ENCODE results near the gene RPP14. TPM values are rescaled to one million over a fixed set of nuclear protein-coding genes. Genes with fewer than 3 reads are reported as not detected.

RPP14 gene
- total RNA-seq, 2 experiments from 2014 or later: 17.7 to 19.7 TPM

GRCh38 chr3:58331593-58332152, 25.6 kb downstream of the RPP14 start:
- DNase-seq (no peak), ATAC-seq (ENCODE audit: poor library complexity) (no peak)
- peak overlapping the region; percentile 44 for H3K27ac Mint-ChIP-seq
- TF ChIP-seq CTCF (IDR thresholded peaks at IDR 0.05): no peak
- no peak overlapping the region for H3K4me3 ChIP-seq (ENCODE audit: low read length)
- H3K4me1 Mint-ChIP-seq (ENCODE audit: low read depth): peaks cover 39% of the 10 kb centered on the region
- H3K9me3 ChIP-seq (ENCODE audit: control insufficient read depth in 1 of 2, insufficient read depth in 1 of 2, low read length in 2 of 2): no peaks in the 10 kb centered on the region
- H3K4me3 Mint-ChIP-seq: peak overlapping the region; percentile 82
- H3K27ac ChIP-seq (ENCODE audit: low read depth in 1 of 2, low read length in 2 of 2): no peak overlapping the region
- no peaks in the 10 kb centered on the region for H3K36me3 ChIP-seq (ENCODE audit: insufficient read depth, low read length)
- H3K27me3 ChIP-seq (ENCODE audit: control insufficient read depth in 1 of 2, insufficient read depth in 2 of 2, low read length in 2 of 2): no peaks in the 10 kb centered on the region
- peaks cover 23% of the 10 kb centered on the region for H3K4me1 ChIP-seq (ENCODE audit: insufficient read depth, low read length)
- H3K9me3 Mint-ChIP-seq: no peaks in the 10 kb centered on the region
- CTCF ChIA-PET: interaction anchor here (3.7 to 5.9 kb wide), 2 partner anchors 25 to 160 kb away, joined by 24 to 37 read pairs; partner anchors contain the start of genes HTD2, KCTD6 and RPP14
- H3K27me3 Mint-ChIP-seq: no peaks in the 10 kb centered on the region
- POLR2A ChIA-PET: interaction anchor here (2.5 to 3.3 kb wide), 3 partner anchors 25 to 161 kb away, joined by 7 to 36 read pairs (median 28); partner anchors contain the start of genes HTD2, KCTD6, PDHB and RPP14
- intact Hi-C loops (cut with DNase I, micrococcal nuclease): loop anchor here (1.0 to 5.0 kb wide), 6 partner anchors 20 to 161 kb away; partner anchors contain the start of genes HTD2 (in 2 of the 2), PDHB (in 2 of the 2), RPP14 (in 2 of the 2) and KCTD6 (in 1 of the 2)
- H3K36me3 Mint-ChIP-seq (ENCODE audit: low read depth): peaks cover 6% of the 10 kb centered on the region

GRCh38 chr3:58332575-58333188, 26.6 kb downstream of the RPP14 start, which contains the start of gene PXK:
Gene PXK, plus strand, starts transcription at chr3:58332892. Its CDS starts 97 bp downstream, at chr3:58332989.
- TF ChIP-seq CTCF (IDR thresholded peaks at IDR 0.05): no peak
- peak within 1 kb of the TSS; percentile 61 for H3K4me3 ChIP-seq (ENCODE audit: low read length)
- no peaks in the 10 kb centered on the region for H3K36me3 ChIP-seq (ENCODE audit: insufficient read depth, low read length)
- no peaks in the 10 kb centered on the region for H3K9me3 ChIP-seq (ENCODE audit: control insufficient read depth in 1 of 2, insufficient read depth in 1 of 2, low read length in 2 of 2)
- ATAC-seq (ENCODE audit: poor library complexity) (peak; percentile 90), DNase-seq (peak; percentile 55 to 88 (median 72))
- H3K9me3 Mint-ChIP-seq: no peaks in the 10 kb centered on the region
- peaks cover 23% of the 10 kb centered on the region for H3K4me1 ChIP-seq (ENCODE audit: insufficient read depth, low read length)
- H3K4me3 Mint-ChIP-seq: peak within 1 kb of the TSS; percentile 99
- H3K27me3 ChIP-seq (ENCODE audit: control insufficient read depth in 1 of 2, insufficient read depth in 2 of 2, low read length in 2 of 2): no peaks in the 10 kb centered on the region
- peaks cover 6% of the 10 kb centered on the region for H3K36me3 Mint-ChIP-seq (ENCODE audit: low read depth)
- ChIA-PET POLR2A (interaction anchor here (1.0 to 3.3 kb wide), 4 partner anchors 8 to 160 kb away, joined by 3 to 36 read pairs (median 18); partner anchors contain the start of genes HTD2, KCTD6, PDHB and RPP14), CTCF (interaction anchor here (0.5 to 5.9 kb wide), 4 partner anchors 26 to 159 kb away, joined by 3 to 37 read pairs (median 14); partner anchors contain the start of genes HTD2, KCTD6 and RPP14)
- peaks cover 39% of the 10 kb centered on the region for H3K4me1 Mint-ChIP-seq (ENCODE audit: low read depth)
- no peak within 1 kb of the TSS for H3K27ac ChIP-seq (ENCODE audit: low read depth in 1 of 2, low read length in 2 of 2)
- peak within 1 kb of the TSS; percentile 73 for H3K27ac Mint-ChIP-seq
- H3K27me3 Mint-ChIP-seq: no peaks in the 10 kb centered on the region
- intact Hi-C loops (cut with DNase I, micrococcal nuclease): loop anchor here (1.0 to 5.0 kb wide), 5 partner anchors 26 to 160 kb away; partner anchors contain the start of genes HTD2 (in 2 of the 2), PDHB (in 2 of the 2), RPP14 (in 2 of the 2) and KCTD6 (in 1 of the 2)

GRCh38 chr3:58333206-58334012, 27.4 kb downstream of the RPP14 start:
- DNase-seq (peak in 8 of 14 experiments; percentile 2 to 47 (median 16)), ATAC-seq (ENCODE audit: poor library complexity) (peak; percentile 42)
- ChIA-PET CTCF (interaction anchor here (0.6 to 5.9 kb wide), 3 partner anchors 27 to 158 kb away, joined by 3 to 37 read pairs (median 24); partner anchors contain the start of genes HTD2, KCTD6 and RPP14), POLR2A (interaction anchor here (0.7 to 3.3 kb wide), 4 partner anchors 9 to 159 kb away, joined by 3 to 36 read pairs (median 16); partner anchors contain the start of genes HTD2, KCTD6 and RPP14)
- peak overlapping the region; percentile 99 for H3K4me3 Mint-ChIP-seq
- no peaks in the 10 kb centered on the region for H3K9me3 Mint-ChIP-seq
- H3K27ac ChIP-seq (ENCODE audit: low read depth in 1 of 2, low read length in 2 of 2): no peak overlapping the region
- no peaks in the 10 kb centered on the region for H3K36me3 ChIP-seq (ENCODE audit: insufficient read depth, low read length)
- intact Hi-C loops (cut with DNase I, micrococcal nuclease): loop anchor here (2.0 to 5.0 kb wide), 2 partner anchors 27 to 99 kb away; partner anchors contain the start of genes HTD2 (in 2 of the 2), RPP14 (in 2 of the 2) and PDHB (in 1 of the 2)
- no peaks in the 10 kb centered on the region for H3K27me3 Mint-ChIP-seq
- H3K27me3 ChIP-seq (ENCODE audit: control insufficient read depth in 1 of 2, insufficient read depth in 2 of 2, low read length in 2 of 2): no peaks in the 10 kb centered on the region
- peaks cover 23% of the 10 kb centered on the region for H3K4me1 ChIP-seq (ENCODE audit: insufficient read depth, low read length)
- H3K4me1 Mint-ChIP-seq (ENCODE audit: low read depth): peaks cover 39% of the 10 kb centered on the region
- peak overlapping the region; percentile 73 for H3K27ac Mint-ChIP-seq
- TF ChIP-seq CTCF (IDR thresholded peaks at IDR 0.05): no peak
- H3K4me3 ChIP-seq (ENCODE audit: low read length): peak overlapping the region; percentile 61
- H3K9me3 ChIP-seq (ENCODE audit: control insufficient read depth in 1 of 2, insufficient read depth in 1 of 2, low read length in 2 of 2): no peaks in the 10 kb centered on the region
- peaks cover 6% of the 10 kb centered on the region for H3K36me3 Mint-ChIP-seq (ENCODE audit: low read depth)
